Measurements from ENCODE around the gene TRAF2.

The TRAF2 gene

GRCh38 chr9:136847088-136847825, 39.1 kb upstream of the TRAF2 start:
- DNase-seq (ENCODE audit: low read depth in 2 of 2) = no peak

GRCh38 chr9:136847826-136848392, 38.4 kb upstream of the TRAF2 start:
- DNase-seq (ENCODE audit: low read depth in 2 of 2) = peak in 1 of 2 donors; percentile 44

- no peak for DNase-seq (ENCODE audit: low read depth in 2 of 2)
Observed at GRCh38 chr9:136848393-136849037, 37.8 kb upstream of the TRAF2 start.

DNA sequence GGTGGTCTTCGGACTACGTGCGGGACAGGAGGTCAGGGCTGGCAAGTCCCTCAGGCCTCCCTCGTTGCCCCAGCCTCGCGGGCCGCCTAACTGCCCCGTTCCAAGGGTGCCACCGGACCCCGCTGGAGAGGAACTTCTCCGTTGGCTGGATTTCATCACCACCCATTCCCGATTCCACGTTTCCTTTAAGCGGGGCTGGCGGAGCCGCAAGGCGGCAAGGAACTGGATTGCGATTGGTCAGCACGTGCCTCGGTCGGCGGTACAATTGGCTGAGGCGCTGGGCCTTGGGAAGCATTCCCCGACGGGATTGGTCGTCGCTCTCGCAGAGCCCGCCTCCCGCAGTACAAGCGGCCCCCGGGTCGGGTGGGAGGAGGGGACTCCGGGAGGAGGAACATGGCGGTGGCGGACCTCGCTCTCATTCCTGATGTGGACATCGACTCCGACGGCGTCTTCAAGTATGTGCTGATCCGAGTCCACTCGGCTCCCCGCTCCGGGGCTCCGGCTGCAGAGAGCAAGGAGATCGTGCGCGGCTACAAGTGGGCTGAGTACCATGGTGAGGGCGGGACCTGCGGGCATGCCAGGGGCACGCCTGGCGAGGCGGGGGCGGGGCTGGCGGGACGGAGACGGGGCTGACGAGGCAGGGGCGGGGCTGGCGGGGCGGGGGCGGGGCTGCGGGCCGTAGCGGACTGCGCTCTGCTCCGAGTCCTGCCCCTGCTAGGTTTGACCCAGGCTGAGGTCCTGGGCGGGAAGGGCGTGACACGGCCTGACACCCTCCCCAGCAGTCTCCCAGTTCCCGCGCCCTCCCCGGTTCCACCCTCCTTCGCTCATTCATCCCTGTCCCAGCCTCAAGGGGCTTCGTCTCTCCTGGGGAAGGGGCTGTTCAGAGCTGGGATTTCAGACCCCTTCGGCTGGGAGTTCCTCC, 37.0 kb upstream of the TRAF2 start, which contains the start of gene PHPT1:
Gene PHPT1, plus strand, starts transcription at position 372 of the 922 bp plus-strand sequence. Its CDS starts 22 bp downstream, at position 394.
- DNase-seq (ENCODE audit: low read depth in 2 of 2) = peak; percentile 87 to 88

- no peak for DNase-seq (ENCODE audit: low read depth in 2 of 2)
Observed at GRCh38 chr9:136849960-136850865, 36.1 kb upstream of the TRAF2 start.

- DNase-seq (ENCODE audit: low read depth in 2 of 2) = no peak
Observed at GRCh38 chr9:136850866-136851775, 35.2 kb upstream of the TRAF2 start.

DNA sequence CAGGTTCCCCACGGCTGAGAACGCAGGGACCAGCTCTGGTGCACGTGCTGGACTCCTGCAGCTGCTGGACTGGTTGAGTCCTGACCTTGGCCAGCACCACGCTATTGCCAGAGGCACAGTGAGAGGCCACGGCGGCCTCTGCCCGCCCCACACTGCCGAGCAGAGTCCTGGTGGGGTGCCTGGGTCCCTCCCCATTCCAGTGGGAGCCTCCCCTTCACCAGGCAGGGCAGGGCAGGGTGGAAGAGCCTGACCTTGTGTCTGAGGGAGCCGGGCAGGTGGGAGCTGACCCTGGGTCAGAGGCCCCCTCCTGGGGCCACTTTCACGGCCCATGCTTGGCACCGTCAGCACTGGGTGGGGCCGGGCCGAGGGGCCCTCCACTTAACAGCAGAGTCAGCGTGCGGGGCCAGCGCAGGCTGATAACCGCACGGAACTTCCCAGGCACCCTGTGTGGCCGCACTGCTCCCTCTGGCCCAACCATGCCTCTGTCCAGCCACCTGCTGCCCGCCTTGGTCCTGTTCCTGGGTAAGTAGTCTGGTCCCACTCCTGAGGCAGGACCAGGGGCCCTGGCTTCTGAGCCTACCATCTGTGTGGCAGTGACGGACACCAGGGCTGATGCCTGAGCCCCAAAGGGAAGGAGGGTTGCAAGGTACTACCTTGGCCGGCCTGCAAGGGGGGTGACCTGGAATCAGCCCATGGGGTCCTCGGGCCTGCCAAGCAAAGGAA, 34.2 kb upstream of the TRAF2 start, which contains the start of gene MAMDC4:
Gene MAMDC4, plus strand, starts transcription at position 406 of the 723 bp plus-strand sequence. Its CDS starts 71 bp downstream, at position 477.
- DNase-seq (ENCODE audit: low read depth in 2 of 2) = no peak

- DNase-seq (ENCODE audit: low read depth in 2 of 2) = no peak
Observed at GRCh38 chr9:136852664-136853595, 33.4 kb upstream of the TRAF2 start.

DNA sequence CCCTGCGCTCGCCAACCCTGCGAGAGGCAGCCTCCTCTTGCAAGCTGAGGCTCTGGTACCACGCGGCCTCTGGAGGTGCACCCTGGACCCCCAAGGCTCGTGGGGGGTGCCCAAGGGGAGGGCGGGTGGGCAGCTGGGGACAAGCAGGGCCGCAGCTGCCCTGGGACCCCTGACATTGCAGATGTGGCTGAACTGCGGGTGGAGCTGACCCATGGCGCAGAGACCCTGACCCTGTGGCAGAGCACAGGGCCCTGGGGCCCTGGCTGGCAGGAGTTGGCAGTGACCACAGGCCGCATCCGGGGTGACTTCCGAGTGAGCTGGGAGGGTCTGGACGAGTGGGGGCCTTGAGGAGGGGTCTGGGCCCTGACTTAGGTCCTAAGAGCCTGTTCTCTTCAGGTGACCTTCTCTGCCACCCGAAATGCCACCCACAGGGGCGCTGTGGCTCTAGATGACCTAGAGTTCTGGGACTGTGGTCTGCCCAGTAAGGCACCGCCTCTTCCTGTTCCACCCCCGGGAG, 32.7 kb upstream of the TRAF2 start:
- no peak for DNase-seq (ENCODE audit: low read depth in 2 of 2)

DNA sequence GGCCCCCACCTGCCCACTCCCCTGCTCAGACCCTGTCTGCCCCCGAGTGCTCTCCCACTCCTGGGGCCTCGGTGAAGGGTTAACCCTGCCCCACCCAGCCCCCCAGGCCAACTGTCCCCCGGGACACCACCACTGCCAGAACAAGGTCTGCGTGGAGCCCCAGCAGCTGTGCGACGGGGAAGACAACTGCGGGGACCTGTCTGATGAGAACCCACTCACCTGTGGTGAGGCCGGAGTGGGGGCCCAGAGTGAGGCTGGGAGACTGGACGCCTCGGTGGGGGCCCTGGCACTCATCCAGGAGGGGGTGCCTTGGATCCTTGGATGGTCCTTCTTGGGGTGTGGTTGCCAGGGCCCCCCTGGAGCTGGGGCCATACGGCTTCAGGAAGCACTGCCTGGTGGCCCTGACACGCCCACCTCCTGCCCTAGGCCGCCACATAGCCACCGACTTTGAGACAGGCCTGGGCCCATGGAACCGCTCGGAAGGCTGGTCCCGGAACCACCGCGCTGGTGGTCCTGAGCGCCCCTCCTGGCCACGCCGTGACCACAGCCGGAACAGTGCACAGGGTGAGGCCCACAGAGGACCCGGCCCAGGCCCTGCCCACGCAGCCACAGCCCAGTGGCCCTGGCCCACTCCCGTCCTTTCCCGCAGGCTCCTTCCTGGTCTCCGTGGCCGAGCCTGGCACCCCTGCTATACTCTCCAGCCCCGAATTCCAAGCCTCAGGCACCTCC, 32.0 kb upstream of the TRAF2 start:
- no peak for DNase-seq (ENCODE audit: low read depth in 2 of 2)

DNA sequence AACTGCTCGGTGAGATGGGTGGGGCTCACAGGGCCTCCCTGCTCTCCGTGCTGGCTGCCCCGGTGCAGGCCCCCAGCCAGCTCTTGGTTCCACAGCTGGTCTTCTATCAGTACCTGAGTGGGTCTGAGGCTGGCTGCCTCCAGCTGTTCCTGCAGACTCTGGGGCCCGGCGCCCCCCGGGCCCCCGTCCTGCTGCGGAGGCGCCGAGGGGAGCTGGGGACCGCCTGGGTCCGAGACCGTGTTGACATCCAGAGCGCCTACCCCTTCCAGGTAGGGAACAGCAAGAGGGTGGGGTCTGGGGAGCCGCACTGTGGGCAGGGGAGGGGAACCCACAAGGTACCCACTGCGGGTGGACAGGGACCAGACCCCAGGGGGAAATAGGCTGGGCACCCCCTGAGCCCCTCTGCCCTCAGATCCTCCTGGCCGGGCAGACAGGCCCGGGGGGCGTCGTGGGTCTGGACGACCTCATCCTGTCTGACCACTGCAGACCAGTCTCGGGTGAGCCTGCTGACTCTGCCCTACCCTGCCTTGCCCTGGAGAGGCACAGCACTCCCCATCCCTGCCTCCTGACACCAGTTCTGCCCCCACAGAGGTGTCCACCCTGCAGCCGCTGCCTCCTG, 31.4 kb upstream of the TRAF2 start:
- no peak for DNase-seq (ENCODE audit: low read depth in 2 of 2)

- DNase-seq (ENCODE audit: low read depth in 2 of 2) = no peak
Observed at GRCh38 chr9:136855461-136856078, 30.7 kb upstream of the TRAF2 start.

GRCh38 chr9:136856079-136856476, 30.2 kb upstream of the TRAF2 start:
- DNase-seq (ENCODE audit: low read depth in 2 of 2) = no peak

DNA sequence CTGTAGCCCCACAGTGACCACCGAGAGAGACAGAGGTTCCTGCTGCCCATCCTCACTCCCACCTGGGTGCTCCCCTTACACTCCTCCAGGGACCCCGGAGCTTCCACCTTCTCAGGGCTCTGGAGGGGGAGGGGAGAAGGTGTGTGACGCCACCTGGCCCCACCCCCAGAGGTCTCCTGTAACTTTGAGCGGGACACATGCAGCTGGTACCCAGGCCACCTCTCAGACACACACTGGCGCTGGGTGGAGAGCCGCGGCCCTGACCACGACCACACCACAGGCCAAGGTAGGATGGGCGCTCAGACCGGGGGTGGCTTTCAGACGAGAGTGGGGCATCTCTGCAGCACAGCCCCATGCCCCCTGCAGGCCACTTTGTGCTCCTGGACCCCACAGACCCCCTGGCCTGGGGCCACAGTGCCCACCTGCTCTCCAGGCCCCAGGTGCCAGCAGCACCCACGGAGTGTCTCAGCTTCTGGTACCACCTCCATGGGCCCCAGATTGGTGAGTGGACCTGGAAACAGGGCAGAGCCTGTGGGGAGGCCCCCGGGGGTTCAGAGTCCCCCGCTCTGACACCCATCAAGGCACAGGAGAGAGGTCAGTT, 29.7 kb upstream of the TRAF2 start:
- no peak for DNase-seq (ENCODE audit: low read depth in 2 of 2)

DNA sequence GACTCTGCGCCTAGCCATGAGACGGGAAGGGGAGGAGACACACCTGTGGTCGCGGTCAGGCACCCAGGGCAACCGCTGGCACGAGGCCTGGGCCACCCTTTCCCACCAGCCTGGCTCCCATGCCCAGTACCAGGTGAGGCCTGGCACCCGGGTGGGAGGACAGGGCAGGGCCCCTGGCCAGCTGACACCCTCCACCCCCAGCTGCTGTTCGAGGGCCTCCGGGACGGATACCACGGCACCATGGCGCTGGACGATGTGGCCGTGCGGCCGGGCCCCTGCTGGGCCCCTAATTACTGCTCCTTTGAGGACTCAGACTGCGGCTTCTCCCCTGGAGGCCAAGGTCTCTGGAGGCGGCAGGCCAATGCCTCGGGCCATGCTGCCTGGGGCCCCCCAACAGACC, 29.1 kb upstream of the TRAF2 start:
- no peak for DNase-seq (ENCODE audit: low read depth in 2 of 2)
